Skeletal muscle tissue (tissue), 1 donor: ENCODE results near the gene MUC21. TPM values are rescaled to one million over a fixed set of nuclear protein-coding genes. Genes with fewer than 3 reads are reported as not detected.

ENCODE experiments used
- total RNA-seq: library from RNA; depleted of rRNA; stranded (reverse); fragments of >200 nt; gene quantifications from one replicate; pipeline ENCODE4 v1.2.3, GENCODE V29; 2014

MUC21 gene
- total RNA-seq, 1 donor from 2014 or later, result not detected

Other genes with a start within 250 kb of the MUC21 start
- gene FLOT1, start 241.0 kb upstream of the MUC21 start, total RNA-seq, result 44.9 TPM
- 4.2 TPM for gene IER3, start 239.2 kb upstream of the MUC21 start, total RNA-seq
- gene DDR1, start 99.2 kb upstream of the MUC21 start, total RNA-seq, result 40.7 TPM
- gene GTF2H4, start 75.5 kb upstream of the MUC21 start, total RNA-seq, result 7.3 TPM
- gene VARS2, start 69.5 kb upstream of the MUC21 start, total RNA-seq, result 12.5 TPM
- gene SFTA2, start 51.5 kb upstream of the MUC21 start, total RNA-seq, result not detected
- gene MUCL3, start 42.7 kb upstream of the MUC21 start, total RNA-seq, result not detected
- not detected for gene MUC22, start 26.8 kb downstream of the MUC21 start, total RNA-seq
- gene C6orf15, start 128.9 kb downstream of the MUC21 start, total RNA-seq, result not detected
- gene PSORS1C1, start 131.1 kb downstream of the MUC21 start, total RNA-seq, result under 0.01 TPM
- gene CDSN, start 136.7 kb downstream of the MUC21 start, total RNA-seq, result not detected
- not detected for gene PSORS1C2, start 155.3 kb downstream of the MUC21 start, total RNA-seq
- gene CCHCR1, start 174.1 kb downstream of the MUC21 start, total RNA-seq, result 9.9 TPM
- 8.4 TPM for gene TCF19, start 174.9 kb downstream of the MUC21 start, total RNA-seq
- not detected for gene POU5F1, start 187.0 kb downstream of the MUC21 start, total RNA-seq